ENCODE measurements around the gene TMEM212. TPM values are rescaled to one million over a fixed set of nuclear protein-coding genes. Genes with fewer than 3 reads are reported as not detected.

The TMEM212 gene
- total and polyA plus RNA-seq, 9 of the 15 experiments (the other 6 are each of a cell fraction or from before 2014, with no cell fraction given), result not detected

DNA sequence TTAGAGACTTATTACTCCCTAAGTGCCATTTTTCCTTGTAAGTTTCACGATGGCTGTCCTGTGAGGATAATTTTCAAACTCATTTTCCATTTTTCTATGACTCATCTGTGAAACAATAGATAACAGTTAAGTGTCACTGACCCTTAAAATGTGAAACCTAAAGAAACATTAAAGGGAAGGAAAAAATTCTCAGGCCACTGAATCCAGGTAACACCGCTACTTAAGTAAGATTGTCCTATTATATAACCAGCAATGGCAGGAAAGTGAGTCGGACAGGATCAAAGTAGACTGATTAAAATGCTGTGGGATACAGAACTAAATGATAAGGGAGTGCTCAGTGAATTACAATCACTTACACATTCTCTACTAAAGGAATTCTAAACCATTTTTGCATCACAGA lies 45.3 kb upstream of the TMEM212 start (continued):
- TF ChIP-seq SP2 (IDR thresholded peaks at IDR 0.05; ENCODE audit: extremely low read depth, low read depth, low read length, poor library complexity, severe bottlenecking) (no peak), TEAD4 (IDR thresholded peaks at IDR 0.05; ENCODE audit: low read length) (peak; percentile 61), TEAD4 (CRISPR knock-in tag; IDR thresholded peaks at IDR 0.05; ENCODE audit: borderline replicate concordance) (no peak), TBL1XR1 (IDR thresholded peaks at IDR 0.05; ENCODE audit: low read length in 2 of 2) (0 out of 4 replicates have a peak, but pooled peaks of 1 of the 2 experiments have one; percentile 13), ZNF282 (CRISPR knock-in tag; IDR thresholded peaks at IDR 0.05) (no peak), ATF7 (IDR thresholded peaks at IDR 0.05) (peak; percentile 21; the same call in 1 of the 2 replicates), ARID1B (IDR thresholded peaks at IDR 0.05) (peak; percentile 85), RNF2 (IDR thresholded peaks at IDR 0.05) (no peak), CBX3 (IDR thresholded peaks at IDR 0.05; ENCODE audit: borderline replicate concordance in 1 of 2, low read length in 2 of 2) (peak in 1 of 2 experiments; percentile 26; a peak in 1 of 3 replicates), GATA2 (CRISPR knock-in tag; IDR thresholded peaks at IDR 0.05) (no peak), XRCC5 (IDR thresholded peaks at IDR 0.05; ENCODE audit: low read depth, low read length) (no peak), DACH1 (IDR thresholded peaks at IDR 0.05; ENCODE audit: partially characterized antibody) (peak; percentile 11), MTA2 (IDR thresholded peaks at IDR 0.05; ENCODE audit: low read depth) (0 out of 2 replicates have a peak, but pooled peaks have one; percentile 7), LEF1 (IDR thresholded peaks at IDR 0.05) (peak; percentile 61; the same call in 1 of the 2 replicates), PML (IDR thresholded peaks at IDR 0.05; ENCODE audit: low read length) (0 out of 2 replicates have a peak, but pooled peaks have one; percentile 22), HDAC6 (IDR thresholded peaks at IDR 0.05; ENCODE audit: low read depth, low read length) (no peak), ADNP (tag; IDR thresholded peaks at IDR 0.05) (0 out of 2 replicates have a peak, but pooled peaks have one; percentile 49), NFE2L1 (tag; IDR thresholded peaks at IDR 0.05; ENCODE audit: borderline replicate concordance, low read depth) (no peak)
- TF ChIP-seq, protein P1, sequence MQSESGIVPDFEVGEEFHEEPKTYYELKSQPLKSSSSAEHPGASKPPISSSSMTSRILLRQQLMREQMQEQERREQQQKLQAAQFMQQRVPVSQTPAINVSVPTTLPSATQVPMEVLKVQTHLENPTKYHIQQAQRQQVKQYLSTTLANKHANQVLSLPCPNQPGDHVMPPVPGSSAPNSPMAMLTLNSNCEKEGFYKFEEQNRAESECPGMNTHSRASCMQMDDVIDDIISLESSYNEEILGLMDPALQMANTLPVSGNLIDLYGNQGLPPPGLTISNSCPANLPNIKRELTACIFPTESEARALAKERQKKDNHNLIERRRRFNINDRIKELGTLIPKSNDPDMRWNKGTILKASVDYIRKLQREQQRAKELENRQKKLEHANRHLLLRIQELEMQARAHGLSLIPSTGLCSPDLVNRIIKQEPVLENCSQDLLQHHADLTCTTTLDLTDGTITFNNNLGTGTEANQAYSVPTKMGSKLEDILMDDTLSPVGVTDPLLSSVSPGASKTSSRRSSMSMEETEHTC (IDR thresholded peaks at IDR 0.05), result no peak
- TF ChIP-seq, protein P2, sequence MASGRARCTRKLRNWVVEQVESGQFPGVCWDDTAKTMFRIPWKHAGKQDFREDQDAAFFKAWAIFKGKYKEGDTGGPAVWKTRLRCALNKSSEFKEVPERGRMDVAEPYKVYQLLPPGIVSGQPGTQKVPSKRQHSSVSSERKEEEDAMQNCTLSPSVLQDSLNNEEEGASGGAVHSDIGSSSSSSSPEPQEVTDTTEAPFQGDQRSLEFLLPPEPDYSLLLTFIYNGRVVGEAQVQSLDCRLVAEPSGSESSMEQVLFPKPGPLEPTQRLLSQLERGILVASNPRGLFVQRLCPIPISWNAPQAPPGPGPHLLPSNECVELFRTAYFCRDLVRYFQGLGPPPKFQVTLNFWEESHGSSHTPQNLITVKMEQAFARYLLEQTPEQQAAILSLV (tag; IDR thresholded peaks at IDR 0.05), result no peak
